ENCODE data around the gene SSR1. TPM values are rescaled to one million over a fixed set of nuclear protein-coding genes. Genes with fewer than 3 reads are reported as not detected.
"Not testable (repeated sequence)": the region's sequence is repeated elsewhere in the genome, so short reads cannot be mapped to it uniquely, and the experiment has no call there.

The SSR1 gene
- total RNA-seq, 1 experiment from 2014 or later: 102 TPM

DNA sequence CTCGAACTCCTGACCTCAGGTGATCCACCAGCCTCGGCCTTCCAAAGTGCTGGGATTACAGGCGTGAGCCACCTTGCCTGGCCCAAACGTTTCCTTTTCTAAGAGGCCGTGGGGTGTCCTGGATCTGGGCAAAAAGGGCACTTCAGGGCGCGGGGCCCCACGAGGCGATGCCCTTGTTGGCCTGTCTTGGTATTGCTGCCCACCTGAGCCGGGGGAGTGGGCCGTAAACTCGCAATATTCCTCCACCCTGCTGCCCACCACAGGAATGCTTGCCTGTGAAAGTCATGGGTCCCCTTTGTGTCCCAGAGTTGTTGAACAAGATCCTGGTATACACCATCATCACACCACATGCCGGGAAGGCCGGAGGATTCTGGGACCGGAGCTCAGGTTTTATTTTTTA, 49.0 kb downstream of the SSR1 start:
- H3K9ac ChIP-seq (ENCODE audit: extremely low read depth, insufficient read length, low read length): no peak overlapping the region
- no peak for TF ChIP-seq CTCF (conservative IDR thresholded peaks at IDR 0.05)
- no peak overlapping the region for H3K56ac ChIP-seq (ENCODE audit: insufficient read length, low read depth, low read length)
- H2BK20ac ChIP-seq (ENCODE audit: low read depth, low read length, poor library complexity, severe bottlenecking): no peak overlapping the region
- H2BK120ac ChIP-seq (ENCODE audit: low read depth, low read length, poor library complexity, severe bottlenecking): no peak overlapping the region
- no peak overlapping the region for H2BK12ac ChIP-seq (ENCODE audit: insufficient read length, low read depth, low read length)
- no peak overlapping the region for H2AFZ ChIP-seq (ENCODE audit: low read length)
- DNase-seq: no peak
- Mint-ChIP-seq H3K4me3 (no peak overlapping the region), H3K27me3 (ENCODE audit: low read depth) (peaks cover 10% of the 10 kb centered on the region), H3K9me3 (no peaks in the 10 kb centered on the region; a peak in 1 of 5 replicates), H3K4me1 (peaks cover 16 to 26% of the 10 kb centered on the region in 2 experiments), H3K36me3 (ENCODE audit: insufficient read depth in 1 of 3, low read depth in 3 of 3) (no peaks in the 10 kb centered on the region), H3K27ac (no peak overlapping the region)
- no CpG with 5 or more reads among the region's 15 CpGs for whole genome bisulfite sequencing (ENCODE audit: extremely low coverage, insufficient read length, low lambda C conversion rate)
- no peak overlapping the region for H2BK15ac ChIP-seq (ENCODE audit: low read depth, low read length)
- no peak overlapping the region for H4K5ac ChIP-seq (ENCODE audit: insufficient read length, low read depth, low read length)
- H3K14ac ChIP-seq (ENCODE audit: insufficient read depth, low read length): no peak overlapping the region
- H4K20me1 ChIP-seq (ENCODE audit: control insufficient read depth, insufficient read depth, insufficient read length): no peaks in the 10 kb centered on the region
- H4K8ac ChIP-seq (replicated peaks; ENCODE audit: insufficient read length, low read depth, low read length): no peak overlapping the region
- H2BK5ac ChIP-seq (ENCODE audit: insufficient read length, low read length): no peak overlapping the region
- H3K27me3 ChIP-seq (ENCODE audit: insufficient read depth, low read length): no peaks in the 10 kb centered on the region
- H3K4me1 ChIP-seq (ENCODE audit: insufficient read depth, low read length): peaks cover 3% of the 10 kb centered on the region; the same call in 1 of the 2 replicates
- H2AK5ac ChIP-seq (ENCODE audit: insufficient read length, low read length): no peak overlapping the region
- H3K27ac ChIP-seq (ENCODE audit: insufficient read length, low read depth, low read length): no peak overlapping the region
- no peak overlapping the region for H3K23ac ChIP-seq (ENCODE audit: insufficient read length, low read depth, low read length)
- H3K79me2 ChIP-seq (ENCODE audit: insufficient read depth, low read length): no peaks in the 10 kb centered on the region
- H3K9me3 ChIP-seq (ENCODE audit: control insufficient read depth, low read depth, low read length): no peaks in the 10 kb centered on the region
- no peak overlapping the region for H3T11ph ChIP-seq (ENCODE audit: low read length)
- H3K79me1 ChIP-seq (ENCODE audit: insufficient read depth, low read depth, low read length, poor library complexity, severe bottlenecking): no peaks in the 10 kb centered on the region
- H3K4me2 ChIP-seq (ENCODE audit: insufficient read depth, insufficient read length, low read length): no peak overlapping the region
- H4K91ac ChIP-seq (ENCODE audit: insufficient read length, low read depth, low read length): no peak overlapping the region
- peaks cover 3% of the 10 kb centered on the region for H3K23me2 ChIP-seq (ENCODE audit: insufficient read length, low read depth, low read length, poor library complexity, severe bottlenecking)
- H3K18ac ChIP-seq (ENCODE audit: insufficient read length, low read depth, low read length): no peak overlapping the region
- H3K4ac ChIP-seq (ENCODE audit: low read depth, low read length): no peak overlapping the region

DNA sequence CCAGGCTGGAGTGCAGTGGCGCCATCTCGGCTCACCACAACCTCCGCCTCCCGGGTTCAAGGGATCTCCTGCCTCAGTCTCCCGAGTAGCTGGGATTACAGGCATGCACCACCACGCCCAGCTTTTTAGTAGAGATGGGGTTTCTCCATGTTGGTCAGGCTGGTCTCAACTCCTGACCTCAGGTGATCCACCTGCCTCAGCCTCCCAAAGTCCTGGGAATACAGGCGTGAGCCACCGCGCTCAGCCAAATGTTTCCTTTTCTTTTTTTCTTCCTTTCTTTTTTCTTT, 49.5 kb downstream of the SSR1 start:
- not testable (repeated sequence) for H3K79me1 ChIP-seq (ENCODE audit: insufficient read depth, low read depth, low read length, poor library complexity, severe bottlenecking); H3K14ac ChIP-seq (ENCODE audit: insufficient read depth, low read length); H4K20me1 ChIP-seq (ENCODE audit: control insufficient read depth, insufficient read depth, insufficient read length); H2AK5ac ChIP-seq (ENCODE audit: insufficient read length, low read length); H2AFZ ChIP-seq (ENCODE audit: low read length); H2BK12ac ChIP-seq (ENCODE audit: insufficient read length, low read depth, low read length); H2BK15ac ChIP-seq (ENCODE audit: low read depth, low read length); H3K27me3 ChIP-seq (ENCODE audit: insufficient read depth, low read length); H2BK5ac ChIP-seq (ENCODE audit: insufficient read length, low read length); H3K4me3 Mint-ChIP-seq; H3K23me2 ChIP-seq (ENCODE audit: insufficient read length, low read depth, low read length, poor library complexity, severe bottlenecking); H3K9me3 Mint-ChIP-seq; H3T11ph ChIP-seq (ENCODE audit: low read length); H3K27ac ChIP-seq (ENCODE audit: insufficient read length, low read depth, low read length); H3K9ac ChIP-seq (ENCODE audit: extremely low read depth, insufficient read length, low read length); H3K4me2 ChIP-seq (ENCODE audit: insufficient read depth, insufficient read length, low read length); H3K27ac Mint-ChIP-seq; DNase-seq; H3K4ac ChIP-seq (ENCODE audit: low read depth, low read length); H3K79me2 ChIP-seq (ENCODE audit: insufficient read depth, low read length); H3K23ac ChIP-seq (ENCODE audit: insufficient read length, low read depth, low read length); H3K9me3 ChIP-seq (ENCODE audit: control insufficient read depth, low read depth, low read length); H3K4me1 ChIP-seq (ENCODE audit: insufficient read depth, low read length); H4K8ac ChIP-seq (replicated peaks; ENCODE audit: insufficient read length, low read depth, low read length); H3K56ac ChIP-seq (ENCODE audit: insufficient read length, low read depth, low read length); H4K91ac ChIP-seq (ENCODE audit: insufficient read length, low read depth, low read length); H3K36me3 Mint-ChIP-seq (ENCODE audit: insufficient read depth in 1 of 3, low read depth in 3 of 3); H2BK20ac ChIP-seq (ENCODE audit: low read depth, low read length, poor library complexity, severe bottlenecking); H3K18ac ChIP-seq (ENCODE audit: insufficient read length, low read depth, low read length); H4K5ac ChIP-seq (ENCODE audit: insufficient read length, low read depth, low read length); H2BK120ac ChIP-seq (ENCODE audit: low read depth, low read length, poor library complexity, severe bottlenecking)
- Mint-ChIP-seq H3K27me3 (ENCODE audit: low read depth) (peaks cover 13% of the 10 kb centered on the region), H3K4me1 (peaks cover 16 to 28% of the 10 kb centered on the region in 2 experiments)
- no CpG with 5 or more reads among the region's 9 CpGs for WGBS (ENCODE audit: extremely low coverage, insufficient read length, low lambda C conversion rate)

Measured in H9 (cell line).